Esophagus muscularis mucosa (tissue), 4 donors: Measurements from ENCODE around the gene BOC. TPM values are rescaled to one million over a fixed set of nuclear protein-coding genes. Genes with fewer than 3 reads are reported as not detected.

ENCODE experiments used
- DNase-seq: peaks from one replicate; pipeline ENCODE4 v3.0.0-alpha.2; 2017; ENCODE audit errors: extremely low spot score
- H3K27ac ChIP-seq, 4 donors: fragments of 200-600 bp; sonication (generic); replicated peaks in 1 of 4; 1 replicate in 3 of 4; 2 replicates in 1 of 4; pipeline ENCODE4 v1.5.1; 2016 to 2019; ENCODE audit warnings: mild to moderate bottlenecking in 1 of 4
- H3K27me3 ChIP-seq, 4 donors: fragments of 200-600 bp; sonication (generic); one replicate each; pipeline versions ENCODE4 v1.5.1 to v1.6.0; 2016 to 2019
- H3K36me3 ChIP-seq, 4 donors: fragments of 200-600 bp; sonication (generic); one replicate each; pipeline ENCODE4 v1.5.1; 2016 to 2019
- H3K4me1 ChIP-seq, 4 donors: fragments of 200-600 bp; sonication (generic); one replicate each; pipeline ENCODE4 v1.5.1; 2016 to 2019
- H3K4me3 ChIP-seq, 4 donors: fragments of 200-600 bp; sonication (generic); 1 replicate in 2 of 4; 2 replicates in 2 of 4; pipeline ENCODE4 v1.5.1; 2016 to 2019; ENCODE audit warnings: mild to moderate bottlenecking in 4 of 4, moderate library complexity in 1 of 4
- H3K9me3 ChIP-seq, 4 donors: fragments of 200-600 bp; sonication (generic); 1 replicate in 3 of 4; 2 replicates in 1 of 4; pipeline ENCODE4 v1.5.1; 2016 to 2019
- EP300 ChIP-seq: sonication (generic); formaldehyde crosslinking; IDR thresholded peaks from one replicate; pipeline ENCODE4 v1.6.1; 2017; ENCODE audit warnings: antibody characterized with exemption
- POLR2A ChIP-seq: fragments of 450-650 bp; IDR thresholded peaks from one replicate; pipeline ENCODE4 v1.6.1; 2017; ENCODE audit warnings: antibody characterized with exemption, moderate library complexity, mild to moderate bottlenecking, low read depth
- POLR2AphosphoS5 ChIP-seq, 2 donors: sonication (generic); formaldehyde crosslinking; IDR thresholded peaks; one replicate each; pipeline ENCODE4 v1.6.1; 2017; ENCODE audit warnings: antibody characterized with exemption in 2 of 2
- WGBS: methylation state at CpG from one replicate; pipeline ENCODE4 v1.1.5; 2018; 5-methylcytosine and 5-hydroxymethylcytosine counted together
- intact Hi-C: fragments of 100-400 bp; cut with DNase I; formaldehyde crosslinking; loops from one replicate; pipeline ENCODE4 v1.15.1; 2023
- total RNA-seq, 4 donors: library from RNA; depleted of rRNA; stranded (reverse); fragments of >200 nt; gene quantifications; one replicate each; pipeline versions ENCODE4 v1.1.0 to v1.2.1, GENCODE V29; 2016
- TF ChIP-seq, protein P1 (sequence below), 3 experiments: fragments of 200-600 bp in 2 of 3; fragments of 450-650 bp in 1 of 3; sonication (generic) in 2 of 3; IDR thresholded peaks; one replicate each; pipeline ENCODE4 v1.5.1; 2017 to 2019; ENCODE audit warnings: antibody characterized with exemption in 3 of 3, mild to moderate bottlenecking in 2 of 3, moderate library complexity in 1 of 3

The BOC gene
- total RNA-seq, 4 donors from 2014 or later = 87.2 to 119 (median 90.8) TPM

DNA sequence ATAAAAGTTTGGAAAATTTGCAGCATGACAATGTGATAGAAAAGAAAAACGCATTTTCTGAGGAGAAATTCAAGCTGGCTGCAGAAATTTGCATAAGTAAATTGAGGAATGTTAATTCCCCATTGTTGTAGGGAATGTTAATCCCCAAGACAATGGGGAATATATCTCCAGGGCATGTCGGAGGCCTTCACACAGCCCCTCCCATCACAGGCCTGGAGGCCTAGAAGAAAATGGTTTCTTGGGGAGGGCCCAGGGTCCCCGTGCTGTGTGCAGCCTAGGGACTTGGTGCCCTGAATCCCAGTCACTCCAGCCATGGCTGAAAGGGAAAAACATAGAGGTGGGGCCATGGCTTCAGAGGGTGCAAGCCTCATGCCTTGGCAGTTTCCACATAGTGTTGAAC, 101.1 kb downstream of the BOC start:
- intact Hi-C loops = no loop called here
- Histone ChIP-seq H3K27ac (no peak overlapping the region), H3K4me1 (no peaks in the 10 kb centered on the region), H3K27me3 (no peaks in the 10 kb centered on the region), H3K9me3 (peaks cover 0 to 9% (median 7%) of the 10 kb centered on the region in 4 donors), H3K4me3 (no peak overlapping the region), H3K36me3 (peaks cover 0 to 19% (median 5%) of the 10 kb centered on the region in 4 donors)
- 91% methylated on average over 2 of the region's 3 CpGs for WGBS
- DNase-seq = no peak
- no peak for TF ChIP-seq POLR2A

DNA sequence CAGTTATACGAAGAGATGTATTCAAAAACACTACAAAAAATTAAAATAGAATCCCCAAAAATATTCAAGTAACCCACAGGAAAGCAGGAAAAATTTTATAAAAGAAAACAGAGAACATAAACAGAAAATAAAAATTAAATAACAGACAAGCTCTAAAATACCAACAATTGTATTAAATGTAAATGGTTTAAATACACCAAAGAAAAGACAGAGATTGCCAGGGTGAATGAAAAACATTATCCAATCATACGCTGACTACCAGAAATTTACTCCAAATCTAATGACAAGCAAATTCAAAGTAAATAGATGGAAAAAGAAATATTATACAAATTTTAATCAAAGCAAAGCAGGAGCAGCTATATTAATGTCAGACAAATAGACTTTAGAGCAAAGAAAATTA, 103.6 kb downstream of the BOC start:
- Histone ChIP-seq H3K9me3 (peaks cover 0 to 9% (median 7%) of the 10 kb centered on the region in 4 donors), H3K4me1 (no peaks in the 10 kb centered on the region), H3K27me3 (no peaks in the 10 kb centered on the region), H3K27ac (no peak overlapping the region), H3K4me3 (no peak overlapping the region), H3K36me3 (peaks cover 0 to 18% (median 7%) of the 10 kb centered on the region in 4 donors)
- WGBS = 97% methylated on average over 2 of the region's 2 CpGs
- intact Hi-C loops = no loop called here
- TF ChIP-seq EP300 = no peak
- TF ChIP-seq POLR2A = no peak
- no peak for TF ChIP-seq POLR2AphosphoS5 (IDR thresholded peaks at IDR 0.05)
- TF ChIP-seq, protein P1, sequence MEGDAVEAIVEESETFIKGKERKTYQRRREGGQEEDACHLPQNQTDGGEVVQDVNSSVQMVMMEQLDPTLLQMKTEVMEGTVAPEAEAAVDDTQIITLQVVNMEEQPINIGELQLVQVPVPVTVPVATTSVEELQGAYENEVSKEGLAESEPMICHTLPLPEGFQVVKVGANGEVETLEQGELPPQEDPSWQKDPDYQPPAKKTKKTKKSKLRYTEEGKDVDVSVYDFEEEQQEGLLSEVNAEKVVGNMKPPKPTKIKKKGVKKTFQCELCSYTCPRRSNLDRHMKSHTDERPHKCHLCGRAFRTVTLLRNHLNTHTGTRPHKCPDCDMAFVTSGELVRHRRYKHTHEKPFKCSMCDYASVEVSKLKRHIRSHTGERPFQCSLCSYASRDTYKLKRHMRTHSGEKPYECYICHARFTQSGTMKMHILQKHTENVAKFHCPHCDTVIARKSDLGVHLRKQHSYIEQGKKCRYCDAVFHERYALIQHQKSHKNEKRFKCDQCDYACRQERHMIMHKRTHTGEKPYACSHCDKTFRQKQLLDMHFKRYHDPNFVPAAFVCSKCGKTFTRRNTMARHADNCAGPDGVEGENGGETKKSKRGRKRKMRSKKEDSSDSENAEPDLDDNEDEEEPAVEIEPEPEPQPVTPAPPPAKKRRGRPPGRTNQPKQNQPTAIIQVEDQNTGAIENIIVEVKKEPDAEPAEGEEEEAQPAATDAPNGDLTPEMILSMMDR (IDR thresholded peaks at IDR 0.05) = no peak
- no peak for DNase-seq

DNA sequence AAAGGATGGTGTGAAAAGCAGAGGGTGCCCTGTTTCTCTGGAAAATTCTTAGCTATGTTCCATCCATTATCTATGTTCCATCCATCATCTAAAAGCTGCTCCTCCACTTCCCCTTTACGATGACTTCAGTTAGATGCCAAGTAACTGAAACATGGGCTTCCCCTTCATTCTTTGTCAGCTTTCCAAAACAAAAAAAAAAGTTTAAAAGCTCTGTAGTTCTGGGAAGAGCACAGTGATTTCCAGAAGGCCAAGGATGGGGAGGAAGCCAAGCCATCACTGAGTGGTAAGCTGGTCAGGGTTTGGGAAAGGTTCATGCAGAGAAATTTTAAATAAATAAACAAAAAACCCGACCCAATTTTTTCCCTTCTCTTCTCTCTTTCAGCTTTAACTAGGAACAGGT, 118.4 kb downstream of the BOC start:
- no peaks in the 10 kb centered on the region for H3K9me3 ChIP-seq
- no peak for TF ChIP-seq EP300
- H3K4me3 ChIP-seq = no peak overlapping the region
- no peaks in the 10 kb centered on the region for H3K27me3 ChIP-seq
- no peak overlapping the region for H3K27ac ChIP-seq
- no peak for DNase-seq
- peaks cover 0 to 9% (median 3%) of the 10 kb centered on the region in 4 donors for H3K36me3 ChIP-seq
- intact Hi-C loops = no loop called here
- whole genome bisulfite sequencing = 35% methylated on average over 2 of the region's 2 CpGs
- H3K4me1 ChIP-seq = no peaks in the 10 kb centered on the region

DNA sequence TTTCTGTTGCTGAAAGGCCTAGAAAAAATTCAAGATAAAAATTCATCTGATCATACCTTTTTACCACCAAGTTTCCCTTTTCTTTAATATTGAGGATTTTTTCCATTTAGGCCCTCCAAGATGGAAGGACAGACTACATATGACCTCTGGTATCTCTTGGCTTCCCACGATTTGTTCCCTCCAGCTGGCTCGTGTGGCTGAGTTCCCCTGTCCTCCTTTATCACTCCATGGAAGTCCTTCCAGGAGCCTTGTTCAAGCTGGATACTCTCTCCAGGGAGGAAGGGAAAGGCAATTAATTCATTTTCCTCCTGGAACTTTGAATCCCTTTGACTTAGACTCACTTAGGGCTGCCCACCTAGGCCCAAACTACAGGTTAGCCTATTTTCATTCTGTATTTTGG, 119.4 kb downstream of the BOC start:
- intact Hi-C loops = no loop called here
- no peak overlapping the region for H3K27ac ChIP-seq
- TF ChIP-seq EP300 = no peak
- TF ChIP-seq, protein P1 (IDR thresholded peaks at IDR 0.05) = no peak
- TF ChIP-seq POLR2AphosphoS5 (IDR thresholded peaks at IDR 0.05) = no peak
- no peak for TF ChIP-seq POLR2A
- H3K4me3 ChIP-seq = no peak overlapping the region
- no peak for DNase-seq
- WGBS = 84% methylated on average over 2 of the region's 2 CpGs
- H3K9me3 ChIP-seq = no peaks in the 10 kb centered on the region
- H3K4me1 ChIP-seq = no peaks in the 10 kb centered on the region
- peaks cover 0 to 8% (median 0%) of the 10 kb centered on the region in 4 donors for H3K36me3 ChIP-seq
- no peaks in the 10 kb centered on the region for H3K27me3 ChIP-seq

DNA sequence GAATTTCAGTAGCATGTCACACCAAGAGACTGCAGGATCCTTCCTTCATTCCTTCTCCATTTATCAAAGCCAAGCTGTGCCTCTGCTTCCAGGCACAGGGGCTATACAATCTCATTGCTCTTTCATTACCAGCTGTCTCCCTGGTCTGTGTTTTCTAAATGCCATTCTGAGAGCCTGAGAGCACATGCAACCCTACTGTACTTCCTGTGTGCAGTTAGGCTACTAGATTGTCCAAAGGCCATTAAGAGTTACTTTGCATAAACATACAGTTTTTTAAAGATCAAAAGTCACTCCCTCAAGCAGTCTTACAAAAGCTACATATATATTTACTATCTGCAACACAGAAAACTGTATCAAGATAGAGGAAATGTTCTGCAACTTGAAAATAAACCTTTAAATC, 119.8 kb downstream of the BOC start:
- Histone ChIP-seq H3K4me1 (no peaks in the 10 kb centered on the region), H3K27me3 (no peaks in the 10 kb centered on the region), H3K9me3 (no peaks in the 10 kb centered on the region), H3K4me3 (no peak overlapping the region), H3K36me3 (peaks cover 0 to 3% (median 0%) of the 10 kb centered on the region in 4 donors), H3K27ac (no peak overlapping the region)
- intact Hi-C loops = no loop called here
- DNase-seq = no peak
- no peak for TF ChIP-seq POLR2AphosphoS5 (IDR thresholded peaks at IDR 0.05)

Other genes starting within 250 kb of the BOC start
- gene CD200R1, start 236.5 kb upstream of the BOC start, total RNA-seq = 1 to 10 TPM; 1.6 to 3.3 (median 1.7) TPM
- gene GTPBP8, start 220.6 kb upstream of the BOC start, total RNA-seq = 10 to 100 TPM; 21.6 to 30.8 (median 24.8) TPM
- gene CFAP44, start 229.9 kb downstream of the BOC start, total RNA-seq = 1 to 10 TPM; 2.7 to 5.7 (median 3.6) TPM